Measurements from ENCODE around the gene ATP9A. TPM values are rescaled to one million over a fixed set of nuclear protein-coding genes. Genes with fewer than 3 reads are reported as not detected.
"Not testable (repeated sequence)": the region's sequence is repeated elsewhere in the genome, so short reads cannot be mapped to it uniquely, and the experiment has no call there.

ATP9A gene
- total RNA-seq, 1 donor from 2014 or later, result 55.6 TPM

GRCh38 chr20:51578145-51578459 is 190.1 kb downstream of the ATP9A start:
- DNase-seq (ENCODE audit: low read depth in 2 of 2), result no peak

DNA sequence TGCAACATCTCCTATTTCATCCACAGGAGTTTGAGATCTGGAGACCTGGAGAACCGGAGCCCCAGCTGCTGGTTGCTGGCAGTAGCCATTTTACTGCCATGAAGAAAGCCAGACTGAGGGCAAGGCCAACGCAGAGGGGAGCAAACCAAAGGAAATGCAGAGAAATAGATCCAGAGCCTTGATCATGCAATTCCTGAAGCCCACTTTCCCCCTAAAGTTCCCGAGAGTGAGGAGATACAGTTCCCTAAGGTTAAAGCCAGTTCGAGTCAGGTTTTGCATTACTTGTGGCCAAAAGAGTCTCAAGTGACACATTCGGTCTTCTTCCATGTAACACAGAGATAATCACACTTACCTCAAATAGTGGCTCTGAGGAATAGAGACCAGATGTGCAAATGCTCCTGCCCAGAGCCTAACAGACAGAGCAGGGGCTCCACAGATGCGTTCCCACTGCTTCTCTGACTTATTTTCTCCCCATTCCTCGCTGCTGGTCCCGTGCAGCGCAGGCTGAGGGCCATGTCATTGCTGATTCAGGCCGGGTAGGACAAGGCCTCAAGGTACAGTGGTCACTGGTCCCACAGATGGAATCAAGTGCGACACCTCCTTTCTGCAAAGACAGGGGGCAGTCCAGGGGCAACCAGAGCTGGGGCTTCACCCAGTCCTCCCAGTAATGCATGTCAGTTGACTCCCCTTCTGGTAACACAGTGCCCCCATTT is 190.6 kb downstream of the ATP9A start:
- DNase-seq (ENCODE audit: low read depth in 2 of 2), result no peak

- DNase-seq (ENCODE audit: low read depth in 2 of 2), result no peak
Measured at GRCh38 chr20:51575486-51575885, 192.7 kb downstream of the ATP9A start.

DNA sequence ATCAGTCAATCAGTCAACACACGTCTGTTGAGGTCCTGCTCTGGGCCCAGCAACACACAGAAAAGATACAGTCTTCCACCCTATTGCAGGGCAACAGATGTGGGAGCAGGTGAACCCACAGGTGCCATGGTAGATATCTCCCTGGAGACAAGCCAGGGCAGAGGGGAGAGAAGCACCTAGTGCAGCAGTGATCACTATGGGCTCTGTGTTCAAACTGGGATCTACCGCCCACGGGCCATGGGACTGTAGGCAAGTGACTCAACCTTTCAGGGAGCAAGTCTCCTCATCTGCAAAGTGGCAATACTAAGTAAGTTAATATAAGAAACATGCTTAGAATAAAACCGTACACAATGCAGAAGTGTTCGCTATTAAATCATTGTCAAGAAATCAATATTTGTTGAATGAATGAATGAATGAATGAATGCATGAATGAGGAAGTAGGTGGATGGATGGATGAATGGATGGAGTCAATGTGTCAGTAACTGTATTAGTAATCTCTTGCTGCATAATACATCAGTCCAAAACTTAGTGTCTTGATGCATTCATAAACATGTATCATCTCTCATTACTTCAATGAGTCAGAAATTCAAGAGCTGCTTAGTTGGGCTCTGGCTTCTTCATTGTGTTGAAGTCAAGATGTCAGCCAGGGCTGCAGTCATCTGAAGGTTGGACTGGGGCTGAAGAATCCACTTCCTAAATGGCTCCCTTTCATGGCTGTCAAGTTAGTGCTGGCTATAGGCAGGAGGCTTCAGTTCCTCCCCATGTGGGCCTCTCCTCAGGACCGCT is 193.7 kb downstream of the ATP9A start:
- no peak for DNase-seq (ENCODE audit: low read depth in 2 of 2)

- peak in 1 of 2 donors; percentile 88 for DNase-seq (ENCODE audit: low read depth in 2 of 2)
Measured at GRCh38 chr20:51573576-51574243, 194.5 kb downstream of the ATP9A start.

DNA sequence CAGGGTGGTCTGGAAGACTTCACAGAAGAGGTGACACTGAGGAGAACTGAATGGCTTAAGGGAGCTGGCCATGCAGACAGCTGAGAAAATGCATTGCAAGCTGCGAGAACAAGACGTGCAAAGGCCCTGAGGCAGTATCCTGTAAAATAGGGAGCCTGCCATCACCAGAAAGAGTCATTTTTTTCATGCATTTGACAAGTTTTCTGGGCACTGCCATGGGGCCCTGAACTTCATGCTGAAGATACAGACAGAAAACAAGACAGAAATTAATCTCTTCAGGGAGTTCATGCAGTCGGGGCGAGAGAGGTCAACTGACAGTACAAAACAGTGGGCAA is 196.8 kb downstream of the ATP9A start:
- no peak for DNase-seq (ENCODE audit: low read depth in 2 of 2)

- DNase-seq (ENCODE audit: low read depth in 2 of 2), result peak; percentile 38 to 43
Measured at GRCh38 chr20:51570739-51571459, 197.3 kb downstream of the ATP9A start.

DNA sequence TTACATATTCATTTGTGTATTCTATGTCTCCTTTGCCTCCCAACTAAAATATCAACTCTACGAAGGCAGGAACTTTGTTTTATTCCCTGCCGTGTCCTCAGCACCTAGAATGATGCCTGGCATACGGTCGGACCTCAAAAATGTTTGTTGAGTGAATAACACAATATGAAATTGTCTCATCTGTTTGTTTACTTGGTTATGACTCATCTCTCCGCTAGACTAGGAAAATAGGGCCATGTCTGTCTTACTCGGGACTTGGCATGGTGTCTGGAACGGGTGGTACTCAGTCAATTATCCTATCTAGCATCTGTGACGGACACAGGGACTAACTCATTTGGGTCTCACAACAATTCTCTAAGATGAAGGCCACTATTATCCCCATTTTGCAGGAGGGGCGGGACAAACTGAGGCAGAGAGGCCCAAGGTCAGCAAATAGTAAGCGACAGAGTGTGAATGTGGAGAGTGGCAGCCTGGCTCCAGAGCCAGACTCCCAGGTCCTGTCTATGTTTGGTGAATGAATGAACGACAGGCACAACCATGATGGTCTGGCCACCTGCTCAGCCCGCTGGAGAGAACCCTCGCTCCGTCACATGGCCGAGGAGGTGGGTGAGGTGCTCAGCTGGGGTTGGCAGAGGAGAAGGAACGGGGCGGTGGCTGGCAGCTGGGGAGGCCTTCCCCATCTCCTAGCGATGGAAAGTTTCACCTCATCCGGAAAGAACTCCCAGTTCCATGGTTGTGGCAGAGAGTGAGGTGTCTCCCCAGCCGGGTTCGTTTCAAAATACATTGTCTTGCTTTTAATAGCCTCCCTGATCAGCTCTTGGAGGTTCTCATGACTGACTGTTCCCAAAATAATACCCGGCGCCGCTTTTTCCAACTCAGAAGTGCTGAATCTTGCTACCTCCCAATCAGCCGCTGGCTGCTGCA is 198.1 kb downstream of the ATP9A start:
- DNase-seq (ENCODE audit: low read depth in 2 of 2), result peak; percentile 44 to 57

DNA sequence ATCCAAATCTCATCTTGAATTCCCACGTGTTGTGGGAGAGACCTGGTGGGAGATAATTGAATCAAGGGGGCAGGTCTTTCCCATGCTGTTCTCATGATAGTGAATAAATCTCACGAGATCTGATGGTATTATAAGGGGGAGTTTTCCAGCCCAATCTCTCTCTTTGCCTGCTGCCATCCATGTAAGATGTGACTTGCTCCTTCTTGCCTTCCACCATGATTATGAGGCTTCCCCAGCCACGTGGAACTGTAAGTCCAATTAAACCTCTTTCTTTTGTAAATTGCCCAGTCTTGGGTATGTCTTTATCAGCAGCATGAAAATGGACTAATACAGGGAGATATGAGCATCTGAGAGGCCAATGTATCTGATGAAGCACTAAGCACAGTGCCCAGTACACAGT is 199.7 kb downstream of the ATP9A start:
- not testable (repeated sequence) for DNase-seq (ENCODE audit: low read depth in 2 of 2)

DNA sequence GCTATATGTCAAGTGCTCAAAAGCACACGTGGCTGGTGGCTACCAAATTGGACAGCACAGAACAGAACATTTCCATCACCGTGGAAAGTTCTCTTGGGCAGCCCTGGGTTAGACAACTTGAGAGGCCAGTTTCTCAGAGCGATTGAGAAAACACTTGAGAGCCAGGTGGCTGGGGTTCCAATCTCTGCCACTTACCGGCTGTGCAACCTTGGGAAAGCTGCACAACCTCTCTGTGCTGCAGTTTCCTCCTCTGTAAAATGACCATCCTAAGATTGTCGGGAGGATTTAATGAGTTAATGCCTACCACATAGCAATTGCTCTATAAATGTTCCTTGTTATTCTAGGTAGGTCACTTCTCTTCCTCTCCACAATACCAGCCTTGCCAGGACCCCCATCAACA is 200.6 kb downstream of the ATP9A start:
- DNase-seq (ENCODE audit: low read depth in 2 of 2), result no peak

- no peak for DNase-seq (ENCODE audit: low read depth in 2 of 2)
Measured at GRCh38 chr20:51566594-51566993, 201.6 kb downstream of the ATP9A start.

- no peak for DNase-seq (ENCODE audit: low read depth in 2 of 2)
Measured at GRCh38 chr20:51565298-51566144, 202.7 kb downstream of the ATP9A start.

- peak; percentile 73 to 94 for DNase-seq (ENCODE audit: low read depth in 2 of 2)
Measured at GRCh38 chr20:51563486-51564332, 204.5 kb downstream of the ATP9A start.

DNA sequence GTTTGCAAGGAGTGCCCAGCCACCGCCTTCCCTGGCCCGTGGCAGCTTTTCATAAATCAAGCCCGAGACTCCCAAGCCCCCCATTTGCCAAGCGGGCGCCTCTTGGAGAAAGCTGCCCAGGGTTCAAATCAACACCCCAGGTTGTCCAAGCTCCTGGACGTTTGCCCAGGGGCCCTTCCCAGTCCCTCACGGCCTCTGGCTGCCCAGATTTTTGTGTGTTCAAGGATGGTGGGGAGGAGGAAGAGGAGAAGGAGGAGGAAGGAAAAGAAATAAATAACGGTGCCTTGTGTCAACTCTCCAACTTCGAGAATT is 205.1 kb downstream of the ATP9A start:
- DNase-seq (ENCODE audit: low read depth in 2 of 2), result peak in 1 of 2 donors; percentile 47

DNA sequence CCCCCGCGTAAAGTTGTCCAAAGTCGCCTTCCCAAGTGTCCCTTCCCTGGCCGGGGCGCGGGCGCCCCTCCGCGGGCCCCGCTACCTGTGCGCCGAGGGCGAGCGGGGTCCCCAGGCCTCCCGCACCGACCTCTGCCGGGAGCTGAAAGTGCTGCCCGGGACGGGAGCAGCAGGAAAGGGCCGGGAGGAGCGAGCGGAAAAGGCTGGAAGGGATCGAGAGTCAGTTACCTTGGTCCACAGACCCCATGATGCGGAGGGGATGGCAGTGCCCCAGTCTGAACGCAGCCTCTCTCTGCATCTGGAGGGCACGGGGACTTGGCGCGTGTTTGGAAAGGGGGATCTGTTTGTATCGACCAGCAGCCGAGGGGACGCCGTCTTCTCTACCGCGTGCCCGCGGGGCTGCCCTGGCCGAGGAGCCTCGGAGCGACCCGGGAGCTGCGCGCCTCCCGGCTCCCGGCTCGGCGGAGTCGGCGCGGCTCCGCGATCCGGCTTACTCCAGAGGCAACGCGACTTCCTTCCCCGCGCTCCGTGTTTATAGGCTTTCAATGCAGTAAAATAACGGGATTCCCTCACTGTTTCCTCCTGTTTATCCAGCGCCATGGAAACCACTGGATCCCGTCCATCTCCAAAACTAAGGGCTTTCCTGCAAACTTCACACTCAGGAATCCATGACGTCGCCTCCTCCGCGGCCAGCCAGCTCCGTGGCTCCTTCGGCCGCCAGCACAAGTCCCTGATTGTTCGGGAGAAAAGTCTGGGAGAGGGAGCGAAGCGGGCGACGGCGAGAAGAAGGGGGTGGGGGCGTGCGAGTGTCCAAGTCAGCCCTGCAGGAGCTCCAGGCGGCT is 205.6 kb downstream of the ATP9A start:
- DNase-seq (ENCODE audit: low read depth in 2 of 2), result peak; percentile 96 to 98

DNA sequence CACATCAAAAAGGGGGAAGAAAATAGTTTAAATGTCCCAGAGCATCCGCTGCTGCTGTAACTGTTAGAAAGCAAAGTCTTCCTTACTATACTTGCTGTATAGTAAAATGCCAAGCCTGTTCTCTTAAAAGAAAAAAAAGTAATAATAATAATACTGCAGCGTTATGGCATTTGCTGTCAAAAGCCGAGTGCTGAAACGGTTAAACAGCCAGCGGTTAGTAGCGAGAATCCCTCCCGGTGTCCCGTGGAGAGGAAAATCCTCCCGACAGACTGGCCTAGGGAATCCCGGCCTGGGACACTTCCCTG is 206.2 kb downstream of the ATP9A start:
- no peak for DNase-seq (ENCODE audit: low read depth in 2 of 2)

DNA sequence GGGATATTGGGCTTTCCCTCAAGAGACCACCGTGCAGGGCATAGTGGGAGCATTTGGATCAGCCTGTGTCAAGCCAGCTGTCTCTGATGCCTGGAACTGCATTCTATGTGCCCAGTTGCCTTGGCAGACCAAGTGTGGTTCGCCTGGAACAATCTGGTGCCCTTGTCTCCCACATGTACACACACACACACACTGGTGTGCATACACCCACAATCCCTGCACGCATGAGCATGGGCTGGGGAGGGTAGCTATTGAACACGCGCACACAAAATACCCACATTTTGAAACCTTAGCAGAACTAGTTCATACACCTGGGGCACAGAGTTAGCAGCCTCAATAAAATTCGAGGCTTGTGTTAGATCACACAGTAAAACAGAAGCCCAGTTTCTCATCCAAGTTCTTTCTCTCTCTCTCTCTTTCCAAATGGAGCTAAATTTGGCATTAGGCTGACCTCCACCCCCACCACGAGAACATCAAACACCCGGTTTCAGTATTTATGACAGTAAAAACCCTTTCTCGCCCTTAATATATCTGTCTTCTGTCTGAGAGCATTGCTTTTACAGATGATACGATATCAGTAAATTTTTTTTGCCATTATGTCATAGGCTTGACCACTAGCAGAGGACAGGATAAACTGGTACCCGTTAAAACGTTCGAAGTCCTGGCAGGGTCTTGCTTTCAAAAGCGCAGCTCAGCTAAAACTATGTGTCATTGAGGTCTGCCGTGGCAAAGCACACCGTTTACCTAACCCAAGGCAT is 207.5 kb downstream of the ATP9A start:
- DNase-seq (ENCODE audit: low read depth in 2 of 2), result no peak

DNA sequence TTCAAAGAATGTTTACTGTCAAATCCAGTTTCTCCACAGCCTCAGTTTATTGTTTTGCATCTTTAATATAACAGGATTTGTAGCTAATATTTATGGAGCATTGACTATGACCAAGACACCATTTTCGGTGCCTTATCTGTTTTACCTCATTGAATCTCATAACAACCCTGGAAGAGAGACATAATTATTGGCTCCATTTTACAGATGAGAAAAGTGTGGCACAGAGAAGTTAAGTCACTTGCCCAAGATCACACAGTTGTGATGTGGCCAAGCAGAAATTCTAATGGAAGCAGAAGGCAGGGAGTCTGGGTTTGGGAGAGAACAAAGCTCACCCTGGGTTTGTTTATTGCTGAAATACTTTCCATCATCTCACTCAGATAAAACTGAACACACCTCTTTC is 208.1 kb downstream of the ATP9A start:
- no peak for DNase-seq (ENCODE audit: low read depth in 2 of 2)
